ENCODE measurements around the gene RIN3.

- TF ChIP-seq, protein P1, sequence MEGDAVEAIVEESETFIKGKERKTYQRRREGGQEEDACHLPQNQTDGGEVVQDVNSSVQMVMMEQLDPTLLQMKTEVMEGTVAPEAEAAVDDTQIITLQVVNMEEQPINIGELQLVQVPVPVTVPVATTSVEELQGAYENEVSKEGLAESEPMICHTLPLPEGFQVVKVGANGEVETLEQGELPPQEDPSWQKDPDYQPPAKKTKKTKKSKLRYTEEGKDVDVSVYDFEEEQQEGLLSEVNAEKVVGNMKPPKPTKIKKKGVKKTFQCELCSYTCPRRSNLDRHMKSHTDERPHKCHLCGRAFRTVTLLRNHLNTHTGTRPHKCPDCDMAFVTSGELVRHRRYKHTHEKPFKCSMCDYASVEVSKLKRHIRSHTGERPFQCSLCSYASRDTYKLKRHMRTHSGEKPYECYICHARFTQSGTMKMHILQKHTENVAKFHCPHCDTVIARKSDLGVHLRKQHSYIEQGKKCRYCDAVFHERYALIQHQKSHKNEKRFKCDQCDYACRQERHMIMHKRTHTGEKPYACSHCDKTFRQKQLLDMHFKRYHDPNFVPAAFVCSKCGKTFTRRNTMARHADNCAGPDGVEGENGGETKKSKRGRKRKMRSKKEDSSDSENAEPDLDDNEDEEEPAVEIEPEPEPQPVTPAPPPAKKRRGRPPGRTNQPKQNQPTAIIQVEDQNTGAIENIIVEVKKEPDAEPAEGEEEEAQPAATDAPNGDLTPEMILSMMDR (IDR thresholded peaks at IDR 0.05) = no peak
- no peak for TF ChIP-seq ZFX (IDR thresholded peaks at IDR 0.05; ENCODE audit: borderline replicate concordance)
These were observed 149.5 kb downstream of the RIN3 start for GRCh38 chr14:92663049-92663448.
